ENCODE measurements around the gene SLC7A5. TPM values are rescaled to one million over a fixed set of nuclear protein-coding genes. Genes with fewer than 3 reads are reported as not detected.
"Not testable (repeated sequence)": the region's sequence is repeated elsewhere in the genome, so short reads cannot be mapped to it uniquely, and the experiment has no call there.

The SLC7A5 gene
- polyA plus RNA-seq, 3 donors: 1.9 to 28.2 (median 3.4) TPM

DNA sequence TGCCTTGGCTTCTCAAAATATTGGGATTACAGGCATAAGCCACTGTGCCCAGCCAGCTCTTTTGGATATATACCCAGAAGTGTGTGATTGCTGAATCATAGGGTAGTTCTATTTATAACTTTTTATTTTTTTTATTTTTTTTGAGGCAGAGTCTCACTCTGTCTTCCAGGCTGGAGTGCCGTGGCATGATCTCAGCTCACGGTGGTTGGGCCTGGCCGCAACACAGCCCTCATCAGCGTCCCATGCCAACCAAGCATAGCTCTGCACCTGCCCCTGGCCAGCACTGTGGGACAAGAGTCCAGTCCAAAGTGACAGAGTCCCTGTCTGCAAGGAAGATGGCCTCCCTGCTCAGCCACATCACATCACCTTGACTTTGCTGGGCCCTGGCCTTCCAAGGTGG is 24.7 kb upstream of the SLC7A5 start:
- H3K27ac ChIP-seq (ENCODE audit: low read depth, low read length): not testable (repeated sequence)
- 52 to 78% (median 60%) methylated on average over 4 of the region's 4 CpGs for WGBS, 3 donors

DNA sequence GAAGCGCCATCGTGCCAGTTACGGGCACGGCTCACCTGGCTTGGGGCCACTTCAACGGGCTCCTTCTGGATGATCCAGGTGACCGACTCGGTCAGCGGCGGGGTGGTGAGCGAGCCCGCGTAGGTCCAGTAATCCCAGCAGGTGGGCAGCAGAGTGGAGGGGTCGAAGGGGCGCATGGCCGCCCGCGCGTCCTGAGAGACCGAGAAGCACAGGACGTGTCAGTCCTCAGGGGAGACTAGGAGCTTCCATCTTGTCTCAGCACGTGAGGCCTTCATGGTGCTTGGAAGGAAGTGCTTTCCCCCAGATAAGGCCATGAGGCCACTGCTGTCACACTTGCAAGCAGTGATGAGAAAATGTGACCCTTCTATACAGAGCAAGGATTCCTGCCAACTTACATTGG is 22.5 kb upstream of the SLC7A5 start:
- H3K27ac ChIP-seq (ENCODE audit: low read depth, low read length): no peak overlapping the region
- WGBS, 3 donors: 88 to 94% (median 91%) methylated on average over 21 of the region's 21 CpGs

DNA sequence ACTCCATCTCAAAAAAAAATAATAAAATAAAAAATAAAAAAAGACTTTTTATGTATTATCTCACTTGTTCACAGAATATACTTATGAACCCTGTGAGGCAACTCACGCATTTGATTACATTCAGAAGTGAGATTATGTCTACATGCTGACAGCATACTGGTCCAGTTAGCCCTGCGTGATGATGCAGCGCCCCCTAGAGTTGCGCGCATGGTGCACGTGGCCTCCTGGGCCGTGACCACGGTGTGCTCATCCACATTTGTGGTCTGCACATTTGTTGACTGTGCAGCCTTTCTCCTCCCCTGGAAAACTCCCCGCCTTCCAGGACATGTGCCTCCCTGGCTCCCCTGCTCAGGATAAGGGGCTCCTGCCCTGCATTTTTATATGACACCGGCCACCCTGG is 20.5 kb upstream of the SLC7A5 start:
- WGBS, 3 donors: 89 to 90% (median 90%) methylated on average over 9 to 10 of the region's 10 CpGs
- H3K27ac ChIP-seq (ENCODE audit: low read depth, low read length): not testable (repeated sequence)

DNA sequence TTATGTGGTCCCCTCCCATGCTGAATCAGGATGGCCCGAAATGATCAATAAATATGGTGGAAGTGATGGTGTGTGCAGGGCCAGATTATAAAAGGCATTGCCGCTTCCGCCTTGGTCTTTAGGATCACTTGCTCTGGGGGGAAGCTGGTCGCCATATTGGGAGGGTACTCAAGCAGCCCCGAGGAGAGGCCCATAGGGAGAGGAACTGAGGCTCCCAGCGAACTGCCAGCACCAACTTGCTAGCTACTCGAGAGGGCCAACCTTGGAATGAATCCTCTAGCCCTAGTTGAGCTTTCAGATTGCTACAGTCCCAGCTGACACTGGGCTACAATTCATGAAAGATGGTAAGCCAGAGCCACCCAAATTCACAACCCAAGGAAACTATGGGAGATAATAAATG is 19.0 kb upstream of the SLC7A5 start:
- 89 to 95% (median 90%) methylated on average over 7 of the region's 7 CpGs for WGBS, 3 donors
- not testable (repeated sequence) for H3K27ac ChIP-seq (ENCODE audit: low read depth, low read length)

DNA sequence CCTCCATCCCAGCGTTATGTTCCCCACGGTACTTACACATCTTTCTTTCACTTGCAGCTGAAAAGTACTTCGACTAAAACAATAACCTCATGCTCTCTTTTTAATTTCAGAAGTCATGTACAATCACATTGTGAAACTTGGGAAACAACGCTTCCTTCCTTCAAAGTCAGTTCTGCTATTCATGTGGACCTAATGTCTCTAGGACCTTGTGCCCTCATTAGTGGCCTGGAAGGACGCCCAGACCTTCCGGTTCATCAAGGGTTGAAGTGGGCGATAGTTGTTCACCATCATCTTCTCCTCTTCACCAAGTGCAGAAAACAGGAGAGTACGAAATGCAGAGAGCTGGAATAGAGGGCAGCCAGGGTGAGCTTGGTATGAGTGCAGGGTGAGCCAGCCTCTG is 18.6 kb upstream of the SLC7A5 start:
- not testable (repeated sequence) for H3K27ac ChIP-seq (ENCODE audit: low read depth, low read length)
- WGBS, 3 donors: 40 to 83% (median 50%) methylated on average over 8 of the region's 8 CpGs

DNA sequence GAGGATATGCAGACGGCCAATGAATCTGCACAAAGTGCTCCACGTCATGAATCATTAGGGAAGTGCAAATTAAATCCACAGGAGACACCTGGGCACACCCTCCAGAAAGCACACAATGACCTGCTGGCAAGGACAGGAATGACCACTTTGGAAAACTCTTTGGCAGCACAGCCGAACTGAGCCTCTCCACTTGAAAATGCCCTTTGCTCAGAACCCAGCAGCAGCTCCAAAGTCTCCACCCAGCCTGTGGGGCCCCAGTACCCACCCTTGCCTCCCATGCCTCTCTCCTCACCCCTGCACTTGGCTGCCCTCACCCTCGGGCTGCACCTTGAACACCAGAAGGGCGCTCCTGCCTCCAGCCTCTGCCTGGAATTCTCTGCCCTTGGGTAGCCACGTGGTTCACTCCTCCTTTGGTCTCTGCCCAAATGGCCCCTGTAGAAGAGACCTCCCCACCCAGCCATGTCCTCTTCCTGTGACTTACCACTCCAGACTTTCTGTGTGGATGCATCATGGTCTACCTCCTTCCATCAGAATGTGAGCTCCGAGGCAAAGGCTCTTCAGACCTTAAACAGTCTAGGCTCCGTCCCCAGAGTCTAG is 16.2 kb upstream of the SLC7A5 start:
- WGBS, 3 donors: 41 to 67% (median 67%) methylated on average over 6 to 8 of the region's 8 CpGs
- H3K27ac ChIP-seq (ENCODE audit: low read depth, low read length): not testable (repeated sequence)

DNA sequence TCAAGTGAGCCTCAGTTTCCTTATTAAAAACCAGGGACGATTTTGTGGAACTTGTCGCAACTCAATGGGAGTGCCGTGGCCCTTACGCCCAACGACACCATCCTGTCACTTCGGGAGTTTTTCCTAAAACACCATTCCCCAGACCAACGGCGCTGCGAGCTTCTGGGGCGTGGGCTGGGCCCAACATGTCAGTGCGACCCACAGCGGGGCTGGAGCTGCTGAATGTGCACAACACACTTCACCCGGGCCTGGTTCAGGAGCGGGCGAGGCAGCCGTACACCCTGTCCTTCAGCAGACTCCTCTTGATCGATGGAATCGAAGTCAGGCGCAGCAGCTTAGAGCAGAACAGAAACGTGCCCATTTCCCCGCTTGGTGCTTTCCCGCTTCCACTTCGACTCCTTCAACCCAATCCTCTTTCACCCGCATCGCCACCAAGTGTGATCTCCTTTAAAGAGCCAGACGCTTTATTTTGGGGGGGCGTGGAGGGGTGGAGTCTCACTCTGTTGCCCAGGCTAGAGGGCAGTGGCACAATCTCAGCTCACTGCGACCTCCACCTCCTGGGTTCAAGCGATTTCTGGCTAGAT is 13.2 kb upstream of the SLC7A5 start:
- no peak overlapping the region for H3K27ac ChIP-seq (ENCODE audit: low read depth, low read length)
- WGBS, 3 donors: 90 to 96% (median 90%) methylated on average over 29 of the region's 29 CpGs

DNA sequence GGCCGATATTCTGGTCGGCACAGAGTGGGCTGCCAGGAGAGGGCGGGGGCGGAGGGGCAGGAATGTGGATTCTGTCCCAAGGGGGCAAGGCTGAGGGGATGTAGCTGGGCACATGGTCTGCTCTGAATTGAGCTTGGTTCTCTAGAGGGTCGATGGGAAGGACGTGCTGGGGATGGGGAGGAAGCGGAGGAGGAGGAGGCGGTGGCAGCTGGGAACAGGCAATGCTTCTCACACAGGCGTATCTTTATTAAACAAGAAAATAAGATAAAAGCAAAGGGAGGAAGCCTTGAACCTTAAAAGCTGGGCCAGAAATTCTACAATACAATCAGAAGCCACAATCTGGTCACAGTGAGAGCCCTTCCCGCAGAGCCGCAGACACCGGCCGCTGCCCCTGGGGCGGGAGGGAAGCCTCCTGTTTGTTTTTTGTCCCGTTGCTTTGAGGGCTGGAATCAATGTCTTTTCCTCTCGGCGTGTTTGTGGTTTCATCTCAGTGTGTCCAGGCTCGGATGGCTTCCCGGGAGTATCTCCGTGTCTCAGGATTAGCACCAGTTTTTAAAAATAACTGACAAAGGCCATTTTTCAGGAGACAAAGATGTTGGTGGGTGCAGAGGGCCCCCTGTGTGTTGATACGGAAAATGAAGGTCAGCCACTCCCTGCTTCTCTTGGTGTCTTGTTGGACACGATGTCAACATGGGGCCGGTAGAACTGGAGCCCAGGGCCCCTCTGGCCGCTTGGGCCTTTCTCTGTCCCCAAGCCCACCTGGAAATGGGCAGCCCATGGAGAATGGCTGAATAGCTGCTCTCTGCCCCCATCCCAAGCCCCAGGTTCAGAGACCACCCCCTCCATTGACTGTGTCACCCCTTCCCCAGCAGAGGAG is 12.3 kb upstream of the SLC7A5 start:
- H3K27ac ChIP-seq (ENCODE audit: low read depth, low read length): no peak overlapping the region
- 31 to 39% (median 35%) methylated on average over 19 to 24 of the region's 24 CpGs for WGBS, 3 donors

DNA sequence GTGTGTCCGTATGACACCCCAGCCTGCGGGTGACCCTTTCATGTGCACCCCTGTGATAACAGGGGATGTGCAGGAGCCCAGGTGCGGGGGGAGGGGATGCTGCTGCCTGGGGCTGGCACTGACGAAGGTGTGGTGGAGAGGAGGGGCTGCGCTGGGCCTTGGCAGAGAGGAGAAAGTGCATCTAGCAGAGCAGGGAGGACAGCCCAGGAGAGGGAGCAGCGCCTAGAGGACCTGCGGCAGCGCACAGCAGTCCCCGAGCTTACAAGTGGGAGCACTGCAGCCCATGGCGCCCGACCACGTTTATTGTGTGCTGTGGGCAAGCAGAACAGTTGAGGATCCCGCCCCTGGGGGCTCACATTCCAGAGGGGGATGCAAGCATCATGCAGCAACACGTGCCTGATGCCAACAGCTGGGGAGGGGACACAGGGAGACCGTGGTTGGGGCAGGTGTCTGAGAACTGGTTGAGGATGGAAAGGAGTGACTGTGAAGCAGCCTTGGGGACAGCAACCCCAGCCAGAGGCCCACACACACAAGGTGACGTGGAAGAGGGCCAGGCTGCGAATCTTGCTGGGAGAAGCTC is 10.9 kb upstream of the SLC7A5 start:
- no peak overlapping the region for H3K27ac ChIP-seq (ENCODE audit: low read depth, low read length)
- WGBS, 3 donors: 61 to 72% (median 69%) methylated on average over 17 of the region's 17 CpGs

DNA sequence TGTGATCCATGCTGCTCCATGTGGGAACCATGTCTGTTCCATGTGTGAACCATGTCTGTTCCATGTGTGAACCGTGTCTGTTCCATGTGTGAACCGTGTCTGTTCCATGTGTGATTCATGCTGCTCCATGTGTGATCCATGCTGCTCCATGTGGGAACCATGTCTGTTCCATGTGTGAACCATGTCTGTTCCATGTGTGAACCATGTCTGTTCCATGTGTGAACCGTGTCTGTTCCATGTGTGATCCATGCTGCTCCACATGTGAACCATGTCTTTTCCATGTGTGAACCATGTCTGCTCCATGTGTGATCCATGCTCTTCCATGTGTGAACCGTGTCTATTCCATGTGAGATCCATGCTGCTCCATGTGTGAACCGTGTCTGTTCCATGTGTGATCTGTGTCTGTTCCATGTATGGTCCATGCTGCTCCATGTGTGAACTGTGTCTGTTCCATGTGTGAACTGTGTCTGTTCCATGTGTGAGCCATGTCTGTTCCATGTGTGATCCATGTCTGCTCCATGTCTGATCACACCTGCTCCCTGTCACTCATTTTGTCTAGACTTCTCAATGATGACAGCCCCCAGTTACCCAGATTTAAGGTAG is 10.2 kb upstream of the SLC7A5 start:
- not testable (repeated sequence) for H3K27ac ChIP-seq (ENCODE audit: low read depth, low read length)
- WGBS, 3 donors: 94 to 97% (median 97%) methylated on average over 5 of the region's 5 CpGs

DNA sequence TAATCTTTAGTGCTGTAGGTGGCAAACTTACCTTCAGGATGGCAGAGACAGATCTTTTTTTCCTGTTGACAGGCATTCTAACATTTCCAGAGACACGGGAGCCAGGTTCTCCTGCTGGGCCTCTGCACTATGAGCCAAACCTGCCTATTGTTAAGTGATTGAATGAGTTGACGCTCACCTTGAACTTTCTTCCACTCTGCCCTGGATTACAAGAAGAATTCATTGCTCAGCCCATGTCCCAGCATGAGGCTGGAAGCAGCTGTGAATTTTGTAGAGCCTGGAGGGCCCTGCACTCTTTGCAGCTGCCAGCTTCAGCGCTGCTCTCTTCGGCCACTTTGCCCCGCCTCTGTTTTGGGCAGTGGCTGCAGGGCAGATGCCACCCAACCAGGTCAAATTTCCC is 9.4 kb upstream of the SLC7A5 start:
- no peak overlapping the region for H3K27ac ChIP-seq (ENCODE audit: low read depth, low read length)
- 32 to 79% (median 76%) methylated on average over 5 of the region's 5 CpGs for WGBS, 3 donors

DNA sequence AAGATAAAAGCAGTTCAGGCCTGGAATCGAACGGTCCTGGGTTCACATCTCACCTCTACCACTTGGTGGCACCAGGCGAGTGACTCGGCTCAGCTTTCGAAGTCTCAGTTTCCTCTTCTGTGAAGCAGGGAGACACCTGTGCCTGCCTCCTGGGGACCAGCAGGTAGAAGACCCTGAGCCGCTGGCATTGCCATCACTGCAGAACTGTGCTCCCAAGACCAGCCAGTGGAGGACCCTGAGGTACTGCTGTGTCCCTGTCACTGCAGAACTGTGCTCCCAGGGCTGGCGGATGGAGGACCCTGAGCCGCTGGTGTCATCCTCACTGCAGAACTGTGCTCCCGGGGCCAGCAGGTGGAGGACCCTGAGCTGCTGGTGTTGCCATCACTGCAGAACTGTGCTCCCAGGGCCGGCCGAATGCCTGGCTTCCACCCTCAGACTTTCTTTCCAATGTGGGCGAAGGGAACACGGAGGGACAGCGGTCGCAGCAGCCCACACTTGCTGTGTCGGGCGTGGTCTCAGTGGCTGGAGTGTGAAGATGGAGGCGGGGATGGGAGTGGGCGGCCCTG is 8.7 kb upstream of the SLC7A5 start:
- 77 to 91% (median 81%) methylated on average over 19 of the region's 19 CpGs for WGBS, 3 donors
- H3K27ac ChIP-seq (ENCODE audit: low read depth, low read length): no peak overlapping the region

DNA sequence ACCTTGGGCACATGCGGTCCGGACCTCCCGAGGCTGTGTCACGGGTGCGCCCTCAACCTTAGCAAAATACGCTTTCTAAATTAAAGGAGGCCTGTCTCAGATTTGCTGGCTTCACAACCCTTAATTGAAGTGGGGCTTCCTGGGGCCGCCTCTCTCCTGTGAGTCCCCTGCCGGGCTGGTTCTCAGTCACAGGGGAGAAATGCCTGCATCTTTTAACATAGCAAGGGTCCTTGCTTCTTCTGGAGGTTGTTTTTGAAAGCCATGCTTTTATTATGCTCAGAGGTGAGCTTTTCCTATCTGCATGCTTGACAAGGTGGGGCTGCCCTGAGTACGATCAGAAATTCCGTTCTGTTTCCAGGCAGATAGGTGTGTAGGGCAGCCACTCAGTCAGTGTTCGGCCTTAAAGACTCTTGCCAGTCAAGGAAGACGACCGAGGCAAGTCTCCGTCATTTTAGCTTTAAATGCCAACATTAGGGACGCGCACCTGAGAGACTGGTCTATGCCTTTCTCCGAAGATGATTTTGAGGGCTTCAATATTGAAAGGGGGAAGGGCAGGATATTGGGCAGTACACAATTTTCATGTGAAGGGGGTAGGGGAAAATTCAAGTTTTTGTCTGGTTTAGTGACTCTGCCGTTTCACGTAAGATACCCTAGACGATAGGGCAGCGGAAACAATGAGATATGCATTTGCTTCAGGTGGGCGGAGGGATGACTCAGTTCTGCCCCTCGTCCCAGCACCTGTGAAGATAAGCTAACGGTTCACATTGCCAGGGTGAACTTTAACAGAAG is 5.5 kb upstream of the SLC7A5 start:
- 45 to 69% (median 45%) methylated on average over 24 of the region's 24 CpGs for WGBS, 3 donors
- H3K27ac ChIP-seq (ENCODE audit: low read depth, low read length): no peak overlapping the region

DNA sequence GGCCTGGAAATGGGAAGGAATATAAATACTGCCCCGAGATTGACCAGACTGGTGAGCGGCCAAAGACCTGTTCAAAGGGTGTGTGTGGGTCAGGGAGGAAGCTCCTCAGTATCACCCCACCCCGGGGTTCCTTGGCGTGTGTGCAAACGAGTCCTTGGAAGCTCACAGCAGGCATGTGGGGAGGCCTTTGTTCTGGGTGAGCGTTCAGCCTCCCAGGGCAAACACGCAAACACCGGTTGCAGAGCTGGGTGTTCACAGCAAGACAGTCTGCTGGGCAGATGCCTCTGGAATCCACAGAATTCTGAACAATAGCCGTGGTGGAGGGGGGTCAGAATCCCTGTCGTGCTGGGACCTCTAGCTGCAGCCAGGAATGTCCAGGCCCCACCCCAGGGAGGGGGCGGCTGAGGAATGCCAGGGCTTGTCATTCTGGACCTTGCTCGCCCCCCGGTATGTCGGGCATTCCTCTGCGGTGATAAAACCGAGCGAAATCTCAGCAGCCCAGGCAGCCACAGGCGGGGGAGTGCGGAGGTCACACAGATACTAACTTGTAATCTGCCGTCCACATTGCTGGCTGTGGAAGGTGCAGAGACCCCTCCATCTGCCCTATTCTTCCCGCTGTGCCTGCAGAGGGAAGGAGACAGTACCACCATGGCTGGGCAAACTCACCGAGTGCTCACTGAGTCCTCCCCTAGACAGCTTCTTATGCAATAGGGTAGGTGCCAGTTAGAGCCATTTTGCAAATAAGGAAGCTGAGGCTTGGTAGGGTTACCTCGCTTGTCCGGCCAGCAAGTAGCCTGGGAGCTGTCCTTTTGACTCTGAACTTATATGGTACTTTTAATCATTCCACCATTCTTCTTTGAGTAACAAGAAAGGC is 1.3 kb upstream of the SLC7A5 start:
- H3K27ac ChIP-seq (ENCODE audit: low read depth, low read length): not testable (repeated sequence)
- 68 to 78% (median 68%) methylated on average over 21 to 23 of the region's 24 CpGs for WGBS, 3 donors

DNA sequence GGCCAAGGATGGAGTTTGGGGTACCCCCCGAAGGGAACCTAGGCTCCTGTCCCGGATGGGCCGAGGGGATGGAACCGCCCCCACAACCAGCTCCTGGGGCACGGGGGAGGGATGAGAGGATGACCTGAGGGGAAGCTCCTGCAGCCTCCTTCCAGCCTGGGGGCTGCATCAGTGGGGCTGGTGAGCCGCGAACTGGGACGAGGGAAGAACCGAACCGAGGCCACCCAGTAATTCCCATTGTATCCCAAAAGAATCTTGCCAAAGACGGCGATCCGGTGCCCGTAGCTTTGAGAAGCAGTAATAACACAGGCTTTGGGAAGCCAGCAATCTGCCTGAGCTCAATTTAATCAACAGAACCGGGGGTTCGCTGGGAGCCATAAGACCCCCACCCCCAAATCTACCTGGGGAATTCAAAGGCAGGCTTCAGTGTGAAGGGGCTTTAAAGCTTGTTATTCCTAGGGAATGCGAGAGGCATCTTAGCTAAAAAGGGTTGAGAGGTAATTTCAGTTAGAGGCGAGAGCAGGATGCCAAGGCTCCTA is 641 bp upstream of the SLC7A5 start:
- WGBS, 3 donors: 79 to 86% (median 81%) methylated on average over 16 to 18 of the region's 18 CpGs

DNA sequence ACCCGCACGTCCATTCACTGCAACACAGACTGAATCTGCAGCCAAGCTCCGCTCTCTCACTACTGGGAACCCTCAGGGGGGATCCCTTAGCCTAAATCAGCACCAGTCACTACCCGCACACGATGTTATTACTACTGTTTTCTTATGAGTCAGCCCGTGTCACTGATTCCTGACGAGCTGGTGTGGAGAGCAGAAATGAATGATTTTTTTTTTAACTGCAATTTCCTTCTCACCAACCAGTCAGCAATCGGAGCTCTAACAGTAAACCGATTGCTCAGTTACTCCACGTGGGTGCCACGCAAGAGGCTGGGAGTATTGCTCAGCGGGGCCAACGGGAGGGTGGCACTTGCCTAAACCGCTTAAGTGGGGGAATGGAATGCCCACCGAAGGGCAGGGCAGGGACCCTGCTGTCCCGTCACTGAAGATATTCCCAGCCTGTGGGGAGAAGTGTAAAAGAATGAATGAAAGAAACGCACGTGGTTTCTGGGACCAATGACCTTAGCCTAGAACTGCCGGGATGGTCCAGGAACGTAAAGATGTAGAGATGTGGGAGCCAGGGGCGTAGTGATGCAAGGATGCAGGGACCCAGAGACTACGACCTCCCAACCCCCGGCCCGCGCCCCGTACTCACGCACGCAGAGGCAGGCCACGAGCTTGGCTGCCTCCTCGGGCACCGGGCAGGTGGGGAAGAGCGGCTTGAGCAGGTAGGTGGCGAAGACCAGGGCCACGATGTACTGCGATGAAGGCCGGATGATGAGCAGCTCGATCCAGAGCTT is 865 bp downstream of the SLC7A5 start:
- not testable (repeated sequence) for H3K27ac ChIP-seq (ENCODE audit: low read depth, low read length)
- WGBS, 3 donors: 11 to 34% (median 11%) methylated on average over 33 to 36 of the region's 37 CpGs

More for the DNA sequence above, 641 bp upstream of the SLC7A5 start:
- H3K27ac ChIP-seq (ENCODE audit: low read depth, low read length): not testable (repeated sequence)

Data from adipose tissue (tissue), 3 donors.